Measurements from ENCODE around the gene SERPINA3. TPM values are rescaled to one million over a fixed set of nuclear protein-coding genes. Genes with fewer than 3 reads are reported as not detected.

Gene SERPINA3
- total RNA-seq: 0.49 and 0.85 TPM in 2 replicates

DNA sequence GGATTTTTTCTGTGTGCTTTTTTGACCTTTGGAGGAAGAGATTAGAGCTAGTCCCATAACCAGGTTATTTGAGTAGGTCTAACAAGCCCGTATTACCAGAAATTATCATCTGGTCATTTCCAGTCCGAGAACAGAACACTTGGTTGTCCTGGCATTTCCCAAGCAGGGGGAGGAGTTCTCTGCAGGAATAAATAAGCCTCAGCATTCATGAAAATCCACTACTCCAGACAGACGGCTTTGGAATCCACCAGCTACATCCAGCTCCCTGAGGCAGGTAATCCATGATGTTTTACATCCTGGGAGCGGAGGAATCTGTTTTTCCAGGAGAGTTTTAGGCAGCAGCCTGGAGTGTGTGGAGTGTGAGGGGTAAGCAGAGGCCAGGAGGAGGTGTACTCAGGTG, at the start of gene SERPINA3:
Gene SERPINA3 (plus strand): TSS at position 218 of the 400 bp plus-strand sequence. CDS start 2,051 bp downstream, outside the sequence.

DNA sequence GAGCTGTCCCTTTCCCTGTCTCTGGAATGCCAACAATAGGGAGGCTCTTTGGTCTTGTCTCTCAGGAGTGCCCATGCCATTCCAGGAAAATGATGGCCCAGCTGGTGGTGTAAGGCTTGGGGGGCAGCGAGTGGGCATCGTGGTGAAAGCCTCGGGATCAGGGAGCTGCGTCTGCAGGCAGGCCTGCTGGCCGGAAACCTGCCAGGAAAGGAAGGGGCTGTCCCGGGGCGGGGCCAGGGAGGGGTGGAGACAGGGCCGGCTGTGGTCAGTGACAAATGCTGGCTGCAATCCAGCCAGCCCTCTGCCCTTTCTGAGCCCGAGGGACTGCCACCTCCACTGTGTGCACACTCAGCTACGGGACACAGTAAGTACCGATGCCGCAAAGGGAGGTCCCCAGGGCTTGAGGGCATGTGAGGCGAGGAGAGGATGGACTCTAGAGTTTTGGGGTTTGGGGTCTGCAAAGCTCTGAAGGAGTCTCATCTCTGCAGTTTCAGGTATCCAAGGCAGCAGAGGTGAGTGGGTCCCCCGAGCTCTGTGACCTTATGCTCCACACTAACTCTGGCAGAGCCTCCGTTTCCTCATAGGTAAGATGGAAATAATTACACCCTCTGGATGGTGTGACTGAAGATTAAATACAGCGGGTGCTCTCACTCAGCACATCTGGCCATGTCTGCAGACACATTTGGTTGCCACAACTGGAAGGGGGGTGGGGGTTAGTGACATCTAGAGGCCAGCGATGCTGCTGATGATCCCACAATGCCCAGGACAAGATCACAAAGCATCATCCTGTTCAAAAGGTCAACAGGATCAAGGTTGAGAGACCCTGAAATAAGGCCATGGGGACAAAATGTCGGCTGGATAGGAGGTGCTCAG, 30.8 kb upstream of the SERPINA3 start, which contains the start of gene SERPINA5:
Gene SERPINA5 (plus strand): TSS at position 300 of the 873 bp plus-strand sequence. CDS start 5,937 bp downstream, outside the sequence.

Other genes starting within 250 kb of the SERPINA3 start
- not detected in 2 replicates for gene SERPINA2, start 245.7 kb upstream of the SERPINA3 start, total RNA-seq
- 0.36 TPM in 1 of 2 replicates, not detected in the other for gene SERPINA1, start 223.8 kb upstream of the SERPINA3 start, total RNA-seq
- not detected in 2 replicates for gene SERPINA11, start 159.6 kb upstream of the SERPINA3 start, total RNA-seq
- not detected in 2 replicates for gene SERPINA9, start 136.2 kb upstream of the SERPINA3 start, total RNA-seq
- not detected in 2 replicates for gene SERPINA12, start 102.9 kb upstream of the SERPINA3 start, total RNA-seq
- gene SERPINA4, start 50.9 kb upstream of the SERPINA3 start, total RNA-seq: not detected in 2 replicates
- gene SERPINA5, start 31.0 kb upstream of the SERPINA3 start, total RNA-seq: not detected in 2 replicates
- 0.97 TPM in 1 of 2 replicates, not detected in the other for gene GSC, start 157.7 kb downstream of the SERPINA3 start, total RNA-seq

All from hair follicle dermal papilla cell (primary cell).